Neural progenitor cell (in vitro differentiated cells): ENCODE measurements around the gene ZNF827. TPM values are rescaled to one million over a fixed set of nuclear protein-coding genes. Genes with fewer than 3 reads are reported as not detected.

Experiments
- DNase-seq: peaks from one replicate; pipeline ENCODE4 v3.0.0-alpha.2; 2016; ENCODE audit warnings: low spot score
- H2AFZ ChIP-seq: fragments of 200-600 bp; sonication (generic); replicated peaks from 2 replicates; pipeline ENCODE4 v1.6.1; 2016; ENCODE audit warnings: antibody characterized with exemption
- H3F3A ChIP-seq: fragments of 200-600 bp; sonication (generic); 2 replicates; pipeline ENCODE4 v1.6.1; 2016; ENCODE audit warnings: antibody characterized with exemption, low read depth
- H3K27ac ChIP-seq: fragments of 200-600 bp; sonication (generic); 2 replicates; pipeline ENCODE4 v1.5.1; 2016; ENCODE audit warnings: mild to moderate bottlenecking
- H3K27me3 ChIP-seq: fragments of 200-600 bp; sonication (generic); 2 replicates; pipeline ENCODE4 v1.6.1; 2016; ENCODE audit warnings: mild to moderate bottlenecking, moderate library complexity
- H3K36me3 ChIP-seq: fragments of 200-600 bp; sonication (generic); 2 replicates; pipeline ENCODE4 v1.5.1; 2016
- H3K4me1 ChIP-seq: fragments of 200-600 bp; sonication (generic); 2 replicates; pipeline ENCODE4 v1.6.1; 2016; ENCODE audit warnings: mixed run types
- H3K4me2 ChIP-seq: fragments of 200-600 bp; sonication (generic); 2 replicates; pipeline ENCODE4 v1.6.1; 2016
- H3K4me3 ChIP-seq: fragments of 200-600 bp; sonication (generic); 2 replicates; pipeline ENCODE4 v1.5.1; 2016
- H3K79me2 ChIP-seq: fragments of 200-600 bp; sonication (generic); 2 replicates; pipeline ENCODE4 v1.6.1; 2016; ENCODE audit warnings: low read depth
- H3K9ac ChIP-seq: fragments of 200-600 bp; sonication (generic); 2 replicates; pipeline ENCODE4 v1.6.1; 2016
- H3K9me3 ChIP-seq: fragments of 200-600 bp; sonication (generic); 2 replicates; pipeline ENCODE4 v1.5.1; 2016; ENCODE audit warnings: low read depth
- H4K20me1 ChIP-seq: fragments of 200-600 bp; sonication (generic); 2 replicates; pipeline ENCODE4 v1.6.1; 2016; ENCODE audit warnings: low read depth
- H3K27ac Mint-ChIP-seq: 3 replicates; pipeline ENCODE4 v1.8.0; 2021; ENCODE audit warnings: mixed read lengths
- H3K27me3 Mint-ChIP-seq: 2 replicates; pipeline ENCODE4 v1.8.0; 2022; ENCODE audit warnings: low read depth, mild to moderate bottlenecking, inconsistent platforms, moderate library complexity, mixed read lengths; ENCODE audit not compliant: insufficient read depth
- H3K36me3 Mint-ChIP-seq: 3 replicates; pipeline ENCODE4 v1.8.0; 2021; ENCODE audit warnings: mixed read lengths
- H3K4me1 Mint-ChIP-seq: 3 replicates; pipeline ENCODE4 v1.8.0; 2021; ENCODE audit warnings: mixed read lengths
- H3K4me3 Mint-ChIP-seq: 3 replicates; pipeline ENCODE4 v1.8.0; 2021; ENCODE audit warnings: mild to moderate bottlenecking, moderate library complexity, mixed read lengths
- H3K9me3 Mint-ChIP-seq: 3 replicates; pipeline ENCODE4 v1.8.0; 2020; ENCODE audit warnings: mixed read lengths
- CTCF ChIP-seq: fragments of 200-600 bp; sonication (generic); IDR thresholded peaks from 2 replicates; pipeline ENCODE4 v1.5.1; 2017; ENCODE audit warnings: antibody characterized with exemption, mild to moderate bottlenecking
- EZH2 ChIP-seq: fragments of 200-600 bp; sonication (generic); IDR thresholded peaks from 2 replicates; pipeline ENCODE4 v1.6.1; 2017; ENCODE audit warnings: antibody characterized with exemption, mild to moderate bottlenecking, moderate library complexity
- EZH2phosphoT487 ChIP-seq: fragments of 200-600 bp; sonication (generic); IDR thresholded peaks from 2 replicates; pipeline ENCODE4 v1.6.1; 2017; ENCODE audit warnings: antibody characterized with exemption
- total RNA-seq: library from RNA; depleted of rRNA; stranded (reverse); fragments of >200 nt; gene quantifications from 2 replicates; pipeline ENCODE4 v1.2.3, GENCODE V29; 2015; ENCODE audit warnings: low replicate concordance

The ZNF827 gene
- total RNA-seq, 1 donor from 2014 or later = 7.7 TPM

DNA sequence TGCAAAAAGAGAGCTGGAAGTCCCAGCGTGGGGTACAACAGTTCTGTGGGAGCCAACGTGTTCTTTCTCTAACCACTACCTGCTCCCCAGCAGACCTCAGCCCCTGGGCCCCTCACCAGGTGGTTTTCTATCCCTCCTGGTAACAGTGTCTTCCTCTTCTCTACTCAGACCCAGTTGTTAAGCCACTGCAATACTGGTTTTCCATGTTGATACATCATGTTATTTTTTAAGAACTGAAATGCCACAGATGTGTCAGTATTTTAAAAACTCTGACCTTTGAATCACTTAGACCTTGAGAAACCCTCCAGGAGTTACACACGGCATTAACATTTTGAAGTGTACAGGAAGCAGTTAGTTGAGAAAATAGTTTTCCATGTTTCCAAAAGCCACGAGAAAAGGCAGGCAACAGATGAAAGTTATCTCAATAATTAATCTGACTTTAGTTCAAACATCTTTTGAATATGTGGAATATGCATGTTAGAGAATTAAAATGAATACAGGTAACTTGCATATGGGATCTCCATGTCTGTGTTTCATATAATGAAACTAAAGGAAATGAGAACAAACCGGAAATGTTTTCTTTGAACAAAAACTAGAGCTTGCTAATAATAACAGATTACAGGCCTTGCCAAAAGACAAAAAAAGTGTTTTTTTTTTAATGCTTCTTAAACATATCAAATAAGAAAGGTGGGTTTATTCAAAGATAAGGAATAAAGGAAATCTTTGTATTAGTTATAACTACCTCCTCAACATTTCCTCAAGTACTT lies 108.8 kb downstream of the ZNF827 start:
- Histone ChIP-seq H3F3A (peaks cover 7% of the 10 kb centered on the region), H3K4me3 (no peak overlapping the region), H3K4me2 (no peak overlapping the region), H3K36me3 (no peaks in the 10 kb centered on the region), H3K27ac (no peak overlapping the region), H3K79me2 (no peaks in the 10 kb centered on the region), H4K20me1 (no peaks in the 10 kb centered on the region), H3K9ac (no peak overlapping the region), H3K27me3 (no peaks in the 10 kb centered on the region), H3K4me1 (peaks cover 6% of the 10 kb centered on the region), H2AFZ (no peak overlapping the region), H3K9me3 (no peaks in the 10 kb centered on the region)
- no peak for DNase-seq
- Mint-ChIP-seq H3K4me3 (no peak overlapping the region), H3K9me3 (no peaks in the 10 kb centered on the region), H3K36me3 (peaks cover 36% of the 10 kb centered on the region), H3K4me1 (peaks cover 21% of the 10 kb centered on the region), H3K27me3 (no peaks in the 10 kb centered on the region), H3K27ac (no peak overlapping the region)
- TF ChIP-seq CTCF = no peak
- TF ChIP-seq EZH2phosphoT487 = no peak
- TF ChIP-seq EZH2 = no peak

GRCh38 chr4:145828802-145829485 lies 109.7 kb downstream of the ZNF827 start:
- H3K4me3 ChIP-seq = no peak overlapping the region
- Mint-ChIP-seq H3K4me3 (no peak overlapping the region), H3K27ac (no peak overlapping the region)

DNA sequence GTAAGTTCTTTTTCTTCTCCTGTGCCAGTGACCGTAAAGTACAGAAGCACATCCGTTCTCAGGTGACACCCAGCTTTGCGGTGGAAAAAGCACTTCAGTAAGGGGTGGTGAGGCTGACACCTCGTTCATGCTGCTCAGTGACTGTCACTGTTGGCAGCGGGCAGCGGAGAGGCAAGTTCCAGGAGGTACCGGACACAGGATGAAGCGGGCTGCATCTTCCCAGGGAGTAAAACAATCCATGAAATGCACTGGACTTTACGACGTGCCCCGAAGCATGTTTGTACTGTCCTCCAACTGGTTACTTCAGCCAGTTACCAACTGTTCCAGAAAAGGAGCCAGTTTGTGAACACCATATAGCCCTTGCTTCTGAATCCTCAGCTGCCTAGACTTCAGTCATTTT lies 110.7 kb downstream of the ZNF827 start:
- Histone ChIP-seq H4K20me1 (no peaks in the 10 kb centered on the region), H3K4me1 (peaks cover 22% of the 10 kb centered on the region), H3K9me3 (no peaks in the 10 kb centered on the region), H3K27me3 (no peaks in the 10 kb centered on the region), H3K36me3 (no peaks in the 10 kb centered on the region), H3F3A (peaks cover 7% of the 10 kb centered on the region), H2AFZ (no peak overlapping the region), H3K27ac (no peak overlapping the region), H3K9ac (no peak overlapping the region), H3K4me2 (no peak overlapping the region), H3K79me2 (no peaks in the 10 kb centered on the region), H3K4me3 (no peak overlapping the region)
- Mint-ChIP-seq H3K36me3 (peaks cover 28% of the 10 kb centered on the region), H3K9me3 (no peaks in the 10 kb centered on the region), H3K4me1 (peaks cover 40% of the 10 kb centered on the region), H3K27ac (no peak overlapping the region), H3K27me3 (no peaks in the 10 kb centered on the region), H3K4me3 (no peak overlapping the region)
- TF ChIP-seq EZH2phosphoT487 = no peak
- TF ChIP-seq EZH2 = no peak
- no peak for TF ChIP-seq CTCF
- no peak for DNase-seq

More at GRCh38 chr4:145828802-145829485, 109.7 kb downstream of the ZNF827 start:
- H3K9ac ChIP-seq = no peak overlapping the region
- H3K79me2 ChIP-seq = no peaks in the 10 kb centered on the region
- H3K4me1 Mint-ChIP-seq = peaks cover 30% of the 10 kb centered on the region
- H3K27me3 Mint-ChIP-seq = no peaks in the 10 kb centered on the region
- no peaks in the 10 kb centered on the region for H4K20me1 ChIP-seq
- H2AFZ ChIP-seq = no peak overlapping the region
- H3K36me3 ChIP-seq = no peaks in the 10 kb centered on the region
- TF ChIP-seq CTCF = no peak
- no peak for TF ChIP-seq EZH2
- no peak for TF ChIP-seq EZH2phosphoT487
- H3K27me3 ChIP-seq = no peaks in the 10 kb centered on the region
- peaks cover 13% of the 10 kb centered on the region for H3K4me1 ChIP-seq
- H3K9me3 Mint-ChIP-seq = no peaks in the 10 kb centered on the region
- no peaks in the 10 kb centered on the region for H3K9me3 ChIP-seq
- H3K27ac ChIP-seq = no peak overlapping the region
- H3K4me2 ChIP-seq = no peak overlapping the region
- H3F3A ChIP-seq = peaks cover 7% of the 10 kb centered on the region
- no peak for DNase-seq
- peaks cover 34% of the 10 kb centered on the region for H3K36me3 Mint-ChIP-seq
